Stimulated activated CD4-positive, alpha-beta T cell treated with anti-CD3 and anti-CD28 coated beads, TNF-alpha, amount 100 ng/mL, for 1 hour (primary cell): ENCODE data around the gene HAUS3.
"Not testable (repeated sequence)": the region's sequence is repeated elsewhere in the genome, so short reads cannot be mapped to it uniquely, and the experiment has no call there.

Experiments
- DNase-seq, 3 donors: peaks; one replicate each; pipeline ENCODE4 v3.0.0-alpha.2; 2020; ENCODE audit warnings: low read depth in 3 of 3, low spot score in 1 of 3

The HAUS3 gene

DNA sequence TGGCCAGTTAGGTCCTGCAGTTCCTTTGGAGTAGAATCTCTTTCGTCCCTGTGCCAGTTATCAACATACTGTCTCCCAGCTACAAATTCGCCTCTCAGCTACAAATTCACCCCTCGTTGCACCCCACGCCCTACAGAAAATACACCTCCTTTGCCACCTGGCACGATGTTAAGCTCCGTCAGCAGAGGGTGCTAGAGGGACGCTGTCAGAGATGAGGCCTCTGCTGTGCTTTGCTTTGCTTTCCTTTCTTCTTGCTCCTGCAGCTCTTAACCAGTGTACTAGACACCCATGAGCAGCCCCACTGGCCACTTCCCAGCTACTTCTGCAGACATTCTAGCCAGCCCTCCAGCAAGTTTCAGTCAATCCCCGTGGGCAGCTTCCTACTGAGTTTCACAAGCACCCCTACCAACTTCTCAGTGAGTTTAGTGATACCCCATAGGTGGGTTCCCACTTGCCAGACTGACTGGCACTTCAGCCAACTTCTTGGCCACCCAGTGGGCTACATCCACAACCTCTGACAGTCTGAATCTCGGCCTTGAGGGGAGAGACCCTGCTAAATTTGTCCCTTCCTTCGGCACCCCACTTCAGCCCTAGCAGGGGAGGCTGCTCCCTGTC, 21.8 kb downstream of the HAUS3 start:
- peak; percentile 43 to 71 (median 62) for DNase-seq

DNA sequence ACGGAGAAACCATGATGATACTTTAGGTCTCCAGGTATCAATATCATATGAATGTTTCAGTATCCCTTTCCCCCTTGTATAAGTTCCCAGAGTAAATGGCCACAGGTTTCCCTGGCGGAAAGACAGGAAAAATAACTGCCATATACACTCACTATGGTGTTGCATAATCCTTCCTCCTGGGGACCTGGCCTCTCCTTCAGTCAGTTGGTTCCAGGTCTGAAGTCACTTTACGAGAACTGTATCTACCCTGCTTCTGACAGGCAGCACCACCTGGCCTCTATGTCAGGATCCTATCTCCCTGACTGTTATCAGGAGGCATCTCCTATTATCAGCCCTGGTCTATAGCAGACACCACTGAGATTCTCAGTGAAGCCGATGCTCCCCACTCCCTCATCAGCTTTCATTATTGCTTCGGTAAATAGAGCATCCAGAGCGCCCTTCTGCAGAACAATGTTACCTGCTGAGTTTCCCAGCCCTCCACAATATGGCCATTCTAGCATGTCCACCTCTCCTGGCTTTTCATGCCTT, 22.6 kb downstream of the HAUS3 start:
- no peak for DNase-seq

DNA sequence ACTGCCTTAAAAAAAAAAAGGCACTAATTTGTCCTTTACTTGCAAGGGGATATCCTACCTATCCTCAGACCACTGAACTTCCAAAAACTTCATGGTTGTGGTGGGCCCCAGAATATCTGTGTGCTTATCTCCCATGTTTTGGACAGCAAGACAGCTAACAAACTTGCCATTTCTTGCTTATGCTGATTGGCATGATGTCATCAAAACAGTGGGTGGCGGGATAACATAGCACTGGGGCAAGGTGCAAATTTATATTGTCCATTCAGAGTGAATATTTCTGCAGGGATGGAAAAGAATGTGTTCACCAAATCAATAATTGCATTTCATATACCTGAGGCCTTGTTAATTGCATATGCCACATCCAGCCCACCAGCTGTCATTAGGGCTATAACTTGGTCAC, 23.5 kb downstream of the HAUS3 start:
- DNase-seq: no peak

- DNase-seq: no peak
Observed at GRCh38 chr4:2217726-2218125, 24.2 kb downstream of the HAUS3 start.

GRCh38 chr4:2212831-2213230, 29.1 kb downstream of the HAUS3 start:
- no peak for DNase-seq

GRCh38 chr4:2202789-2203188, 39.1 kb downstream of the HAUS3 start:
- not testable (repeated sequence) for DNase-seq

DNA sequence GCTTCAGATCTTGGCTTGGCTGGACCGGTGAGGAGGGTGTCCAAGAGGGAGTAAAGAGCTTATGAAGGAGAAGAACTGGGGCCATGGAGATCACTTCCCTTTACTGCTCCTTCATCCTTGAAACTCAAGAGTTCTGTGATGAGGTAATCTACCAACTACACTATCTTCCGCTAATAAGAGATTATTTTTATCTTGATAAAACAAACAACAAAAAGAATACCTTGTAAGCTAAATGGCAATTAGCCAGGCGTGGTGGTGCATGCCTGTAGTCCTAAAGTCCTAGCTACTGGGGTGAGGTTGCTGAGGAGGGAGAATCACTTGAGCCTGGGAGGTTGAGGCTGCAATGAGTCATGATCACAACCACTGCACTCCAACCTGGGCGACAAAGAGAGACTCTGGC, 47.4 kb downstream of the HAUS3 start:
- no peak for DNase-seq

DNA sequence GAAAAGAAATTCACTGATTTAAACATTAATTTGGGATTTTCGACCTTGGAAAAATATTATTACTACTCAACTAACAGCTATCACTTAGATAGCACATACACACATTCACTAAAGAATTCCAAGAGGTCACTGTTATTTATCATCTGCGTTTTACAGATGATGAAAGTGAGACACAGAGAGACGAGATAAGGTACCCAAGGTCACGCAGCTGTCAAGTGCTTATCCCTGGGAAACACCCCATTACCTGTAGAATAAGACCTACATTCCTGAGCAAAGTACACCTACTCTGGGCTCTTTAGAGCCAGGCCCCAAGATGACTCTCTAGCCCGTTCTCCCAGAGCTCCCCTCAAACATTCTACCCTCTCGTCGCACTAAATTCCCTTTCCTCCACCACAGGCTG, 48.6 kb downstream of the HAUS3 start:
- no peak for DNase-seq

GRCh38 chr4:2186865-2187172, 55.1 kb downstream of the HAUS3 start:
- no peak for DNase-seq

GRCh38 chr4:2186133-2186864, 55.6 kb downstream of the HAUS3 start:
- DNase-seq: no peak

- no peak for DNase-seq
Observed at GRCh38 chr4:2183394-2183793, 58.5 kb downstream of the HAUS3 start.

GRCh38 chr4:2182994-2183393, 58.9 kb downstream of the HAUS3 start:
- no peak for DNase-seq

- no peak for DNase-seq
Observed at GRCh38 chr4:2180410-2180809, 61.5 kb downstream of the HAUS3 start.

GRCh38 chr4:2179717-2180116, 62.2 kb downstream of the HAUS3 start:
- DNase-seq: no peak

DNA sequence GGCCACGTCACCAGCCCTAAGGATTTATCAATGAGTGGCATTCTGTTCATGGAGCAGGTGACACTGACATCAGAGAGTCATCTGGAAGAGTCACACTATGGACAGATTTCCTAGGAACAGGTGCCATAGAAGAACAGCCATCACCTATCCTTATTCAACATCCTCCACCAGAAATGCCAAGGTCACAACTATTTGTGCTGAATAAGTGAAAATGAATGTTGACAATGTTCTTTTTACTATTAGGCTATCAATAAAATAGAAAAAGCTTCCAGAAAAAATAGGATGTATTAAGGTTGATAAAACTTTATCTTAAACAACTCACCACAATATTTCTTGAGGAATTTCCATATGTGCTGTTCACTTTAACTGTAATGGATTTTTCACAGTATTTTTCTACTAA, 62.9 kb downstream of the HAUS3 start:
- DNase-seq: no peak
